HG03045 (cell line): ENCODE measurements around the gene GNB1.

Experiments
- ATAC-seq: cut with Tn5 transposase; IDR thresholded peaks from one replicate; pipeline ENCODE4 v1.9.1; 2021; ENCODE audit warnings: mild to moderate bottlenecking, moderate library complexity; ENCODE audit not compliant: unreplicated experiment

GNB1 gene

GRCh38 chr1:1832820-1833219 lies 58.1 kb downstream of the GNB1 start:
- no peak for ATAC-seq

- no peak for ATAC-seq
Observed at GRCh38 chr1:1832166-1832565, 58.7 kb downstream of the GNB1 start.

GRCh38 chr1:1827089-1827848 lies 63.6 kb downstream of the GNB1 start:
- no peak for ATAC-seq

GRCh38 chr1:1826356-1827088 lies 64.4 kb downstream of the GNB1 start:
- ATAC-seq = no peak

GRCh38 chr1:1825217-1825616 lies 65.7 kb downstream of the GNB1 start:
- ATAC-seq = no peak

- ATAC-seq = no peak
Observed at GRCh38 chr1:1819762-1820161, 71.1 kb downstream of the GNB1 start.

- ATAC-seq = no peak
Observed at GRCh38 chr1:1817221-1817620, 73.7 kb downstream of the GNB1 start.

GRCh38 chr1:1815606-1816281 lies 75.1 kb downstream of the GNB1 start:
- no peak for ATAC-seq

GRCh38 chr1:1809489-1809888 lies 81.4 kb downstream of the GNB1 start:
- ATAC-seq = no peak

GRCh38 chr1:1808206-1808605 lies 82.7 kb downstream of the GNB1 start:
- ATAC-seq = no peak

GRCh38 chr1:1806890-1807289 lies 84.0 kb downstream of the GNB1 start:
- no peak for ATAC-seq

- ATAC-seq = no peak
Observed at GRCh38 chr1:1804301-1804700, 86.6 kb downstream of the GNB1 start.

GRCh38 chr1:1802871-1803270 lies 88.0 kb downstream of the GNB1 start:
- no peak for ATAC-seq

GRCh38 chr1:1799716-1800115 lies 91.2 kb downstream of the GNB1 start:
- ATAC-seq = peak; percentile 72

- ATAC-seq = no peak
Observed at GRCh38 chr1:1797731-1798341, 93.1 kb downstream of the GNB1 start.

- no peak for ATAC-seq
Observed at GRCh38 chr1:1796466-1796865, 94.4 kb downstream of the GNB1 start.

GRCh38 chr1:1794999-1795398 lies 95.9 kb downstream of the GNB1 start:
- ATAC-seq = no peak

- no peak for ATAC-seq
Observed at GRCh38 chr1:1793481-1794244, 97.2 kb downstream of the GNB1 start.

- ATAC-seq = no peak
Observed at GRCh38 chr1:1788646-1789431, 102.0 kb downstream of the GNB1 start.

- ATAC-seq = no peak
Observed at GRCh38 chr1:1788136-1788535, 102.8 kb downstream of the GNB1 start.
